ENCODE results near the gene GSTK1.
"Not testable (repeated sequence)": the region's sequence is repeated elsewhere in the genome, so short reads cannot be mapped to it uniquely, and the experiment has no call there.

The GSTK1 gene

DNA sequence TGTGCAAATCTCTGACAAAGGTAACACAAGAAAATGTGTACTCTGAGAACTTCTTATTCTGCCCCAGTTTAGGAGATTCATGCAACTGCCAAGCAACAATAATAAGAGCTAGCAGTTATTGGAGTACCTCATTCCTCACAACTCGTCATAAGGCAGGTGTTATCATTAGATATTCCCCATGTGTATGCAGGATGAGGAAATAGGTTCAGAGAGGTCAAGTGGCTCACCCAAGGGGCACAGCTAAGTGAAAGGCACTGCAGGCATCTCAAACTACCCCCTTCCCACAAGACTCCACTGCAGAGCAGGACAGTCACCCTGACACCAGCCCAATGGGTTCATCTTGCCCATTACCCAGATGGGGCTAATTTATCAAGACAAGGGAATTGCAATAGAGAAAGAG is 1.3 kb upstream of the GSTK1 start:
- TF ChIP-seq, protein P1, sequence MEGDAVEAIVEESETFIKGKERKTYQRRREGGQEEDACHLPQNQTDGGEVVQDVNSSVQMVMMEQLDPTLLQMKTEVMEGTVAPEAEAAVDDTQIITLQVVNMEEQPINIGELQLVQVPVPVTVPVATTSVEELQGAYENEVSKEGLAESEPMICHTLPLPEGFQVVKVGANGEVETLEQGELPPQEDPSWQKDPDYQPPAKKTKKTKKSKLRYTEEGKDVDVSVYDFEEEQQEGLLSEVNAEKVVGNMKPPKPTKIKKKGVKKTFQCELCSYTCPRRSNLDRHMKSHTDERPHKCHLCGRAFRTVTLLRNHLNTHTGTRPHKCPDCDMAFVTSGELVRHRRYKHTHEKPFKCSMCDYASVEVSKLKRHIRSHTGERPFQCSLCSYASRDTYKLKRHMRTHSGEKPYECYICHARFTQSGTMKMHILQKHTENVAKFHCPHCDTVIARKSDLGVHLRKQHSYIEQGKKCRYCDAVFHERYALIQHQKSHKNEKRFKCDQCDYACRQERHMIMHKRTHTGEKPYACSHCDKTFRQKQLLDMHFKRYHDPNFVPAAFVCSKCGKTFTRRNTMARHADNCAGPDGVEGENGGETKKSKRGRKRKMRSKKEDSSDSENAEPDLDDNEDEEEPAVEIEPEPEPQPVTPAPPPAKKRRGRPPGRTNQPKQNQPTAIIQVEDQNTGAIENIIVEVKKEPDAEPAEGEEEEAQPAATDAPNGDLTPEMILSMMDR (IDR thresholded peaks at IDR 0.05; ENCODE audit: low read depth, low read length, missing control alignments), result no peak
- H3K27me3 ChIP-seq (replicated peaks), result no peaks in the 10 kb centered on the region
- no peaks in the 10 kb centered on the region for H3K36me3 ChIP-seq (replicated peaks)
- in situ Hi-C loops (cut with HindIII; ENCODE audit: low pct_ligation_motif_present, low sequenced_read_pairs), result no loop called here
- no peak for DNase-seq
- no peak overlapping the region for H3K4me3 ChIP-seq (ENCODE audit: low read depth, low read length)
- no peak overlapping the region for H3K27ac ChIP-seq

DNA sequence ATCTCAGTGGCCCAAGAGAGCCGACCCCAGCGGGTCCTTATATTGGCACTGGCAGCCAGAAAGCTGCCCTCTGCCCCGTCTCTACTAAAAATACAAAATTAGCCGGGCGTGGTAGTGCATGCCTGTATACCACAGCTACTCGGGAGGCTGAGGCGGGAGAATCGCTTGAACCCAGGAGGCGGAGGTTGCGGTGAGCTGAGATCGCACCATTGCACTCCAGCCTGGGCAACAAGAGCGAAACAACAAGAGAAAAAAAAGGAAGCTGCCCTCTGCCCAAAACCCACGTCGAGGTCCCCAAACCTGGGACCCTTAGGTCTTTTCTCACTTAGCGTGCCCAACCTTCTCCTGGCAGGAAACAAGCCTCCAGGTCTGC is 941 bp downstream of the GSTK1 start:
- H3K27me3 ChIP-seq (replicated peaks); DNase-seq; in situ Hi-C loops (cut with HindIII; ENCODE audit: low pct_ligation_motif_present, low sequenced_read_pairs); H3K27ac ChIP-seq: not testable (repeated sequence)
- peak overlapping the region; percentile 92 for H3K4me3 ChIP-seq (ENCODE audit: low read depth, low read length)
- peaks cover 18% of the 10 kb centered on the region for H3K36me3 ChIP-seq (replicated peaks)

DNA sequence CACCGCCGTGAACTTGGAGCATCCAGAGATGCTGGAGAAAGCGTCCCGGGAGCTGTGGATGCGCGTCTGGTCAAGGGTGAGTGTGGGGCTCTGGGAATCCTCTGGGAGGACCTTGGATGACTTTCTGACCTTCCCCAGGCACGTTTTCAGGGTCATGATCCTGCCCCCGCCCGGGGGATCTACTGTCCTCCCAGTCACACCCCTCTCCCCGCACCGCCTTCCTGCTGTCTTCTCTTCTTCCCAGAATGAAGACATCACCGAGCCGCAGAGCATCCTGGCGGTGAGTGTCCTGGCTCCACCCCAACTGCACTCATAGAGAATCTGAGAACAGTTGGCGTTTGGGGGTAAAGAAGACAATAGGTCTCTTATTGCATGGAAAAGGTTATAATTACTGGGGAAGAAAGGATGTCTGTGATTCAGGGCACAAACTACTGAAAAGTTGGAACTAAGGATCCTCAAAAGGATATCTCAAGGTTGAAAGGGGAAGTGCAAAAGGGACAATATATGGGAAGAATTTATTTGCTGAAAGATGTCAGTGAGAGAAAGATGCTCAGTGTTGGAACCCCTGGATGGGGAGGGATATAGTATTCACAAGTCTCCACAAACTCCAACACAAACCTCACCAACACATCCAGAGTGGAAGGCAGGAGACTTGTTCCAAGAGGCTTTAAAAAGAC is 1.9 kb downstream of the GSTK1 start:
- no peak overlapping the region for H3K27ac ChIP-seq
- no peak for DNase-seq
- H3K36me3 ChIP-seq (replicated peaks), result peaks cover 20% of the 10 kb centered on the region
- H3K4me3 ChIP-seq (ENCODE audit: low read depth, low read length), result no peak overlapping the region
- in situ Hi-C loops (cut with HindIII; ENCODE audit: low pct_ligation_motif_present, low sequenced_read_pairs), result no loop called here
- TF ChIP-seq, protein P1 (IDR thresholded peaks at IDR 0.05; ENCODE audit: low read depth, low read length, missing control alignments), result no peak
- no peaks in the 10 kb centered on the region for H3K27me3 ChIP-seq (replicated peaks)

DNA sequence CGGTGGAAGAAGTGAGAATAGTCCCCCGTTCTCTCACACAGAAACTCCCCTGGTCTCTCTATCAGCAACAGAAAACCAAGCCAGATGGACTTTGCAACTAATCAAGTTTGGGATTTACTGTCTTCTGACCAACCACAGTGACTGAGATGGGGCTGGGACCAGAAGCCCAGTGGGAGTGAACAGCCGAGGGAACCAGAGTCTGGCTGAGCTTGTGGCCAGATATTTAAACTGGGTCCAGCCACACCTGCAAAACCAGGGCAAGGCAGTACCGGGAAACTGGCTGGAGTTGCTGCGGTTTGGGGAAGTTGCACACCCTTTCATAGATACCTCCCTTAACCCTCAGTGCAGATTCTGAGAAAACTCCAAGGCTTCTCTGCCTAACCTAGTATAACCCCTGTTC is 6.0 kb downstream of the GSTK1 start:
- Histone ChIP-seq H3K27me3 (replicated peaks) (no peaks in the 10 kb centered on the region), H3K4me3 (ENCODE audit: low read depth, low read length) (no peak overlapping the region), H3K27ac (no peak overlapping the region), H3K36me3 (replicated peaks) (peaks cover 20% of the 10 kb centered on the region)
- no peak for DNase-seq
- TF ChIP-seq, protein P1 (IDR thresholded peaks at IDR 0.05; ENCODE audit: low read depth, low read length, missing control alignments), result no peak
- in situ Hi-C loops (cut with HindIII; ENCODE audit: low pct_ligation_motif_present, low sequenced_read_pairs), result no loop called here

DNA sequence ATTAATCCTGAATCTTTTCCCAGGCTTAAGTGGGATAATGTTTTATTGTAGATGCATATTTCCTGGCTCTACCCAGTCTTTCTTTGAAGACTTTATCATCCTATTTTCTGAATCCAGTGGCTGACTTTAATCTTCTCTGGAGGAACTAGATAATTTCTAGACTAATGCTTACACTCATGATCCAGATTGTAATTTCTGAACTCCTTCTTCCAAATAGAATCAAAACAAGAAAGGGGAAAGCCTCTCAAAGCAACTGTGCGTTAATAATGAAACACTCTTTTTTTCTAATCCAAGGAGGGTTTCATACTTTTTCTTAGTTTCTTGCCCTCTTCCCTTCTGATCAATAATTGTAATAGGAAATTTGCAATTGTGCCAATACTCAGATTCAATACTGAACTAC is 8.0 kb downstream of the GSTK1 start:
- H3K36me3 ChIP-seq (replicated peaks), result peaks cover 20% of the 10 kb centered on the region
- no peaks in the 10 kb centered on the region for H3K27me3 ChIP-seq (replicated peaks)
- in situ Hi-C loops (cut with HindIII; ENCODE audit: low pct_ligation_motif_present, low sequenced_read_pairs), result no loop called here
- DNase-seq, result no peak
- no peak overlapping the region for H3K4me3 ChIP-seq (ENCODE audit: low read depth, low read length)
- no peak overlapping the region for H3K27ac ChIP-seq
- TF ChIP-seq, protein P1 (IDR thresholded peaks at IDR 0.05; ENCODE audit: low read depth, low read length, missing control alignments), result no peak

DNA sequence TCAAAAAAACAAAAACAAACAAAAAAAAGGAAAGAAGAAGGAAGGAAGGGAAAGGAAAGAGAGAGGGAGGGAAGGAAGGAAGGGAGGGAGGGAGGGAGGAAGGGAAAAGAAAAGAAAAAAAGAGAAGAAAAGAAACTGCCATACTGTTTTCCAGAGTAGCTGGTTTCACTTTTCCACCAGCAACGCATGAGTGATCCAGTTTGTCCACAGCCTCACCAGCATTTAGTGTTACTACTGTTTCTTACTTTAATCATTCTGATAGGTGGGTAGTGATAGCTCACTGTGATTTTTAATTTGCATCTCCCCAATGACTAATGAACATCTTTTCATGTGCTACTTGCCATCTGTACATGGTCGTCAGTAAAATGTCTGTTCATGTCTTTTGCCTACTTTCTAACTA is 9.6 kb downstream of the GSTK1 start:
- DNase-seq, result no peak
- Histone ChIP-seq H3K27ac (no peak overlapping the region), H3K36me3 (replicated peaks) (peaks cover 14% of the 10 kb centered on the region), H3K27me3 (replicated peaks) (no peaks in the 10 kb centered on the region), H3K4me3 (ENCODE audit: low read depth, low read length) (no peak overlapping the region)
- TF ChIP-seq, protein P1 (IDR thresholded peaks at IDR 0.05; ENCODE audit: low read depth, low read length, missing control alignments), result no peak
- in situ Hi-C loops (cut with HindIII; ENCODE audit: low pct_ligation_motif_present, low sequenced_read_pairs), result no loop called here

Measured in brain microvascular endothelial cell (primary cell).